ENCODE results near the gene KIF11.

The KIF11 gene

DNA sequence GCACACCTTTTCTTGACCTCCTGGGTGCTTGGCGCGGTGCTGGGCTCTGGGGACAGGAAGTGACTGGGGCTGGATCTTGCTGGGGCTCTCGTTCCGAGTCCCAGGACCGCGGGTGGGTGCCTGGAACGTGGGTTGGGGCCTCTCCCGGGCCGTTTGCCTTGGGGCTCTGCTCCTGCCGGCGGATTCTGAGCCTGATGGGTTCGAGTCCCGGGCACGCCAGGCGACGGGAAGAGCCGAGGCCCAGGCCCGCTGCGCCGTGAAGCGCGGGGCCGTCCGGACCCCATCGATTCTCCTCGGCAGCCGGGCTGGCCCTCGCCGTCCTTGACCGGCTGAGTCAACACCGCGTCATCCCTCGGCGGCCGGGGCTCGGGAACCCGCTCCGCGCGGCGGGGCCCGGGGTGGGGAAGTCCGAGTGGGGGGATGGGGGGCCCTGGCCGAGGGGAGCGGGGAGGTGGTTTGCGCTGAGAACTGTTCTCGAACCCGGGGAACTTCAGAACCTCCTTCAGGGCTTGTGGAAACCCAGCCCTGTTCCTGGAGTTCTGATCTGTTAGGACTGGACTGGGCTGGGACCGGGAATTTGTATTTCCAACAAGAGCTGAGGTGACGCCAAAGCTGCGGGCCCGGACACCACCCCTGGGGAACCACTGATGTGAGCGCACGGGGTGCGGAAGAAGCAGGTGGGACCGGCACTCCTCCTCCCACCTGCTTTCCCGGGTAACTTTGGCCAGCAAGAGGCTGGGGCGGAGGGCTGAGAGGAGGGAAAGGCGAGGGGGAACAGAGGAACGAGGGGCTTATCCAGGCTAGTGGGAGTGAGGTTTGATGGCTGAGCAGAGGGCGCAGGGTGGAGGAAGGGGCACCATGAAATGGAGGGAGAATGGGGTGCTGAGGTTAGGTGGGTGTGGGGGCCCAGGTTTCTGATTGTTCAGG, 103.0 kb downstream of the KIF11 start:
- TF ChIP-seq CTCF (IDR thresholded peaks at IDR 0.05): no peak

DNA sequence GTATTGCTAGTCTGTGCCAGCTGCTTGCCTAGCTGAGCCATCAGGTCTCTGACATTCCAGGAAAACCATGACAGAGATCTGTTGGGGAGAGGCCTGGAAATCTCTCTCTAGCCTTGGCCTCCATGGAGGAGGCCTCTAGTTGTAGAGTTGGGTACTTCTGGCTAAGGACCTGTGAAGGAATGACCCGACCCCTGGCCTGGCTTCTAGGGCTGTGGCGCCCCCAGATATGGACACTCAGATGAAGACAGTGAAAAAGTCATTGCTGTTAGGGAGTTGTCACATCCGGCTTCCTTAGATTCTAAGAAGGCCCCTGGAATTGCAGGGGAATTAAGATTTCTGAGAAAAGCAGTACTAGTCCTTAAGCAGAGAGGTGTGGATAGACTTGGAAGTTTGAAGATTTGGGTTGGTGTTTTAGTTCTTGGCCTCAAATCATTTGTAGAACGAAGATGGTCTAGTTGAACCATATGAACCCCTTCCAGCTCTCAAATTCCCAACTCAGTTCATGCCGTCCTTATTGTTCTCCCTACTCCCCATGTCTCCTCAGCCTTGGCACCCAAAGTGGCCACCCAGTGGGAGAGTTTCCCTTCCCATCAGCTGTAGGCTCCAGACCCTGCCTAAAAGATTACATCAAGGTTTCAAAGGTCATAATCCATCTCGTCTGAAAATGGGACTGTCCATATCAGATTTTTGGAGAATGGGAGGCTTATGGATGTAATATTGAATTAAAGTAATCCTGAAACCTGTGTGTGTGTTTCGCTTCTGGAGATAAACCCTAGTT, 103.9 kb downstream of the KIF11 start:
- TF ChIP-seq CTCF (IDR thresholded peaks at IDR 0.05): no peak

GRCh38 chr10:92697663-92698511, 105.0 kb downstream of the KIF11 start:
- TF ChIP-seq CTCF (IDR thresholded peaks at IDR 0.05): no peak

- TF ChIP-seq CTCF (IDR thresholded peaks at IDR 0.05): no peak
Observed at GRCh38 chr10:92699193-92699517, 106.2 kb downstream of the KIF11 start.

- no peak for TF ChIP-seq CTCF (IDR thresholded peaks at IDR 0.05)
Observed at GRCh38 chr10:92699518-92700381, 106.8 kb downstream of the KIF11 start.

DNA sequence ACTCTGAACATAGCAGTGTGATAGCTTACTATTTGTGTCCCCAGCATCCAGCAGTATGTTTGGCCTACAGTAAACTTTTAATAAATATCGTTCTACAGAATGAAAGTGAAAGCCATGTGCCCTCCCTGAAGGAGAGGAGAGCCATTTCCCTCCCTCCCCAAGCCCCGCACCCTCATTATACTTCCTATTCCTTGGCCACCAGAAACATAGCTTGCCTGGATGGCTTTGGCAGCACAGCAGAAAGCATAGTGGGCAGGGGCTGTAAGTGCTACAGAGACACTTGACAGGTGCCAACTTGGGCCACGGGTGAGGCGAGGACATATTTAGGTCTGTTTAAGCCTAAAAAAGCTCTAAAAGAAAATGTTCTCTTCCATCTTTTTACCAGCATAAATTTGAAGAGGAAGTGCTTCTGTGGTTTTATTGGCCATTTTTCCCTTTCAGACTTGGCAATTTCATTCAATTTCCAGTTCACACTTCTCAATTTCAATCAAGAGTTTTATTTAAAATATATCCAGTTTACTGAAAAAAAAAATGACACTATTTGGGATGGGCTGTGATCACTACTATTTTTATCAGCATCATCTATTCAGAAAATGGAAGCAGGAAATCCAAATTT, 109.5 kb downstream of the KIF11 start:
- TF ChIP-seq CTCF (IDR thresholded peaks at IDR 0.05): no peak
